ENCODE measurements around the gene STAT6.

Gene STAT6

GRCh38 chr12:57046947-57047890, 63.9 kb downstream of the STAT6 start:
- H3K4me3 Mint-ChIP-seq = no peak overlapping the region
- no peaks in the 10 kb centered on the region for H3K9me3 Mint-ChIP-seq

GRCh38 chr12:57046086-57046791, 64.9 kb downstream of the STAT6 start:
- Mint-ChIP-seq H3K9me3 (no peaks in the 10 kb centered on the region), H3K4me1 (peaks cover 21% of the 10 kb centered on the region), H3K36me3 (ENCODE audit: low read depth) (no peaks in the 10 kb centered on the region), H3K27ac (peak overlapping the region in 1 of 3 experiments; percentile 49), H3K27me3 (ENCODE audit: low read depth) (peaks cover 28% of the 10 kb centered on the region), H3K4me3 (peak overlapping the region in 1 of 3 experiments; percentile 16)
- TF ChIP-seq CTCF (IDR thresholded peaks at IDR 0.05; ENCODE audit: unreplicated experiment in 3 of 3) = no peak

More at GRCh38 chr12:57046947-57047890, 63.9 kb downstream of the STAT6 start:
- peaks cover 28% of the 10 kb centered on the region for H3K27me3 Mint-ChIP-seq (ENCODE audit: low read depth)
- H3K4me1 Mint-ChIP-seq = peaks cover 21% of the 10 kb centered on the region
- no peak for TF ChIP-seq CTCF (IDR thresholded peaks at IDR 0.05; ENCODE audit: unreplicated experiment in 3 of 3)
- H3K27ac Mint-ChIP-seq = no peak overlapping the region
- H3K36me3 Mint-ChIP-seq (ENCODE audit: low read depth) = no peaks in the 10 kb centered on the region
